Measurements from ENCODE around the gene NF2.

DNA sequence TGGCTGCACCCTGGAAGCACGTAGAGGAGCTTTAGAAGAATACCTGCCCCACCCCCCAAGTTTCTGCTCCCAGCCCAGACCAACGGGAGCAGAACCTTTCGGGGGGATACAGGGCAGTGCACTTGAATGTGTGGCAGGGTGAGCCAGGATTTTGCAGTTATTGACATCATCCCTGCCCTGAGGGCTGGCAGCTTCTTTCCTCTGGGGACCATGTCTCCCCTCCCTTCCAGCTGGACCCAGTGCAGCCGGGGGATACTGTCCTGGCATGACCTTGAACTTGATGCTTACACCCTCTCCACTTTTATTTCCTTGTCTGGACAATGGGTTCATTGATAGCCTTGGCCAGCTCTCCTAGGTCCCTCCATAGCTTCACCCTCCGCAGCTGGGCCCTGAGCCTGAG, 112.3 kb downstream of the NF2 start:
- TF ChIP-seq, protein P1, sequence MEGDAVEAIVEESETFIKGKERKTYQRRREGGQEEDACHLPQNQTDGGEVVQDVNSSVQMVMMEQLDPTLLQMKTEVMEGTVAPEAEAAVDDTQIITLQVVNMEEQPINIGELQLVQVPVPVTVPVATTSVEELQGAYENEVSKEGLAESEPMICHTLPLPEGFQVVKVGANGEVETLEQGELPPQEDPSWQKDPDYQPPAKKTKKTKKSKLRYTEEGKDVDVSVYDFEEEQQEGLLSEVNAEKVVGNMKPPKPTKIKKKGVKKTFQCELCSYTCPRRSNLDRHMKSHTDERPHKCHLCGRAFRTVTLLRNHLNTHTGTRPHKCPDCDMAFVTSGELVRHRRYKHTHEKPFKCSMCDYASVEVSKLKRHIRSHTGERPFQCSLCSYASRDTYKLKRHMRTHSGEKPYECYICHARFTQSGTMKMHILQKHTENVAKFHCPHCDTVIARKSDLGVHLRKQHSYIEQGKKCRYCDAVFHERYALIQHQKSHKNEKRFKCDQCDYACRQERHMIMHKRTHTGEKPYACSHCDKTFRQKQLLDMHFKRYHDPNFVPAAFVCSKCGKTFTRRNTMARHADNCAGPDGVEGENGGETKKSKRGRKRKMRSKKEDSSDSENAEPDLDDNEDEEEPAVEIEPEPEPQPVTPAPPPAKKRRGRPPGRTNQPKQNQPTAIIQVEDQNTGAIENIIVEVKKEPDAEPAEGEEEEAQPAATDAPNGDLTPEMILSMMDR (IDR thresholded peaks at IDR 0.05): no peak
- TF ChIP-seq, protein P2, sequence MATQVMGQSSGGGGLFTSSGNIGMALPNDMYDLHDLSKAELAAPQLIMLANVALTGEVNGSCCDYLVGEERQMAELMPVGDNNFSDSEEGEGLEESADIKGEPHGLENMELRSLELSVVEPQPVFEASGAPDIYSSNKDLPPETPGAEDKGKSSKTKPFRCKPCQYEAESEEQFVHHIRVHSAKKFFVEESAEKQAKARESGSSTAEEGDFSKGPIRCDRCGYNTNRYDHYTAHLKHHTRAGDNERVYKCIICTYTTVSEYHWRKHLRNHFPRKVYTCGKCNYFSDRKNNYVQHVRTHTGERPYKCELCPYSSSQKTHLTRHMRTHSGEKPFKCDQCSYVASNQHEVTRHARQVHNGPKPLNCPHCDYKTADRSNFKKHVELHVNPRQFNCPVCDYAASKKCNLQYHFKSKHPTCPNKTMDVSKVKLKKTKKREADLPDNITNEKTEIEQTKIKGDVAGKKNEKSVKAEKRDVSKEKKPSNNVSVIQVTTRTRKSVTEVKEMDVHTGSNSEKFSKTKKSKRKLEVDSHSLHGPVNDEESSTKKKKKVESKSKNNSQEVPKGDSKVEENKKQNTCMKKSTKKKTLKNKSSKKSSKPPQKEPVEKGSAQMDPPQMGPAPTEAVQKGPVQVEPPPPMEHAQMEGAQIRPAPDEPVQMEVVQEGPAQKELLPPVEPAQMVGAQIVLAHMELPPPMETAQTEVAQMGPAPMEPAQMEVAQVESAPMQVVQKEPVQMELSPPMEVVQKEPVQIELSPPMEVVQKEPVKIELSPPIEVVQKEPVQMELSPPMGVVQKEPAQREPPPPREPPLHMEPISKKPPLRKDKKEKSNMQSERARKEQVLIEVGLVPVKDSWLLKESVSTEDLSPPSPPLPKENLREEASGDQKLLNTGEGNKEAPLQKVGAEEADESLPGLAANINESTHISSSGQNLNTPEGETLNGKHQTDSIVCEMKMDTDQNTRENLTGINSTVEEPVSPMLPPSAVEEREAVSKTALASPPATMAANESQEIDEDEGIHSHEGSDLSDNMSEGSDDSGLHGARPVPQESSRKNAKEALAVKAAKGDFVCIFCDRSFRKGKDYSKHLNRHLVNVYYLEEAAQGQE (IDR thresholded peaks at IDR 0.05; ENCODE audit: insufficient read depth in 1 of 2, low read depth in 2 of 2, low read length in 1 of 2): no peak
